H7 (cell line): ENCODE measurements around the gene PQBP1. TPM values are rescaled to one million over a fixed set of nuclear protein-coding genes. Genes with fewer than 3 reads are reported as not detected.

Source experiments
- total RNA-seq: library from RNA; depleted of rRNA; stranded (reverse); fragments of >200 nt; shearing (Covaris generic); gene quantifications from 2 replicates; pipeline ENCODE4 v1.2.3, GENCODE V29; 2014; rRNA removed

Gene PQBP1
- total RNA-seq, 1 experiment from 2014 or later, result 39.8 TPM

Other genes with a start within 250 kb of the PQBP1 start
- gene WAS, start 214.1 kb upstream of the PQBP1 start, total RNA-seq, result 0.67 and 0.69 TPM in 2 replicates
- 19.6 and 20.4 TPM in 2 replicates for gene SUV39H1, start 201.2 kb upstream of the PQBP1 start, total RNA-seq
- gene GLOD5, start 136.2 kb upstream of the PQBP1 start, total RNA-seq, result not detected in 2 replicates
- not detected in 2 replicates for gene GATA1, start 111.3 kb upstream of the PQBP1 start, total RNA-seq
- 52.4 and 54.8 TPM in 2 replicates for gene HDAC6, start 95.9 kb upstream of the PQBP1 start, total RNA-seq
- gene ERAS, start 71.4 kb upstream of the PQBP1 start, total RNA-seq, result 0.21 TPM in 1 of 2 replicates, not detected in the other
- 0.59 and 1.6 TPM in 2 replicates for gene PCSK1N, start 62.3 kb upstream of the PQBP1 start, total RNA-seq
- 129 and 157 TPM in 2 replicates for gene TIMM17B, start 162 bp upstream of the PQBP1 start, total RNA-seq
- gene SLC35A2, start 13.7 kb downstream of the PQBP1 start, total RNA-seq, result 12.0 and 12.3 TPM in 2 replicates
- 161 and 207 TPM in 2 replicates for gene PIM2, start 21.1 kb downstream of the PQBP1 start, total RNA-seq
- gene OTUD5, start 59.7 kb downstream of the PQBP1 start, total RNA-seq, result 32.6 and 35.1 TPM in 2 replicates
- gene KCND1, start 73.9 kb downstream of the PQBP1 start, total RNA-seq, result 0.76 and 1.00 TPM in 2 replicates
- 19.9 and 23.7 TPM in 2 replicates for gene GRIPAP1, start 104.3 kb downstream of the PQBP1 start, total RNA-seq
- 41.6 and 45.9 TPM in 2 replicates for gene TFE3, start 145.4 kb downstream of the PQBP1 start, total RNA-seq
- 4.7 and 5.8 TPM in 2 replicates for gene CCDC120, start 161.1 kb downstream of the PQBP1 start, total RNA-seq
- 6.3 and 6.7 TPM in 2 replicates for gene PRAF2, start 176.1 kb downstream of the PQBP1 start, total RNA-seq
- gene WDR45, start 182.0 kb downstream of the PQBP1 start, total RNA-seq, result 28.5 and 33.6 TPM in 2 replicates
- gene GPKOW, start 225.8 kb downstream of the PQBP1 start, total RNA-seq, result 24.4 and 31.4 TPM in 2 replicates